ENCODE results near the gene MIPOL1.

GRCh38 chr14:37401093-37401492, 203.4 kb downstream of the MIPOL1 start:
- no peak for TF ChIP-seq CTCF (conservative IDR thresholded peaks at IDR 0.05; ENCODE audit: low read depth in 2 of 2)
- no peak for TF ChIP-seq EZH2 (IDR thresholded peaks at IDR 0.05; ENCODE audit: low read depth, unreplicated experiment)
- TF ChIP-seq CREB1 (CRISPR knock-in tag; IDR thresholded peaks at IDR 0.05; ENCODE audit: low read depth): no peak
- TF ChIP-seq POLR2AphosphoS5 (IDR thresholded peaks at IDR 0.05; ENCODE audit: low read depth): no peak
- no peak for TF ChIP-seq EZH2phosphoT487 (IDR thresholded peaks at IDR 0.05; ENCODE audit: unreplicated experiment)
- no peak for TF ChIP-seq ZNF331 (CRISPR knock-in tag; IDR thresholded peaks at IDR 0.05; ENCODE audit: low read depth)
- no peak for TF ChIP-seq JUNB (IDR thresholded peaks at IDR 0.05; ENCODE audit: unreplicated experiment)
- no peak for TF ChIP-seq REST (IDR thresholded peaks at IDR 0.05; ENCODE audit: unreplicated experiment)
- TF ChIP-seq ZNF114 (CRISPR knock-in tag; IDR thresholded peaks at IDR 0.05): no peak
- no peak for TF ChIP-seq STAT1 (IDR thresholded peaks at IDR 0.05; ENCODE audit: unreplicated experiment)

All from GM23338 (cell line).